Stimulated activated CD4-positive, alpha-beta T cell treated with anti-CD3 and anti-CD28 coated beads, Interleukin-2, amount 100 ng/mL, for 24 hours (primary cell): ENCODE results near the gene R3HDM2.

ENCODE experiments used
- DNase-seq, 2 donors: peaks; one replicate each; pipeline ENCODE4 v3.0.0-alpha.2; 2020

R3HDM2 gene

DNA sequence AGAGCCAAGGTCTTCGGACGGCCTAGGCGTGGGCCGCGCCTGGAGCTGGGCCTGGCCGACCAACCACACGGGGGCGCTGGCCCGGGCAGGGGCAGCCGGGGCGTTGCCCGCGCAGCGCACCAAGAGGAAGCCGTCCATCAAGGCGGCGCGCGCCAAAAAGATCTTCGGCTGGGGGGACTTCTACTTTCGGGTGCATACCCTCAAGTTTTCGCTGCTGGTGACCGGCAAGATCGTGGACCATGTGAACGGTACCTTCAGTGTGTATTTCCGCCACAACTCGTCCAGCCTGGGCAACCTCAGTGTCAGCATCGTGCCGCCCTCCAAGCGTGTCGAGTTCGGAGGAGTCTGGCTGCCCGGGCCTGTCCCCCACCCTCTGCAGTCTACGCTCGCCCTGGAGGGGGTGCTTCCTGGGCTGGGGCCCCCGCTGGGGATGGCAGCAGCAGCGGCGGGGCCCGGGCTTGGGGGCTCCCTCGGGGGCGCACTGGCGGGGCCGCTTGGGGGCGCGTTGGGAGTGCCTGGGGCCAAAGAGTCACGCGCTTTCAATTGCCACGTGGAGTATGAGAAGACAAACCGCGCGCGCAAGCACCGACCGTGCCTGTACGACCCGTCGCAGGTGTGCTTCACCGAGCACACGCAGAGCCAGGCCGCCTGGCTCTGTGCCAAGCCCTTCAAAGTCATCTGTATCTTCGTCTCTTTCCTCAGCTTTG is 205.7 kb downstream of the R3HDM2 start:
- DNase-seq, result peak; percentile 57 to 76

DNA sequence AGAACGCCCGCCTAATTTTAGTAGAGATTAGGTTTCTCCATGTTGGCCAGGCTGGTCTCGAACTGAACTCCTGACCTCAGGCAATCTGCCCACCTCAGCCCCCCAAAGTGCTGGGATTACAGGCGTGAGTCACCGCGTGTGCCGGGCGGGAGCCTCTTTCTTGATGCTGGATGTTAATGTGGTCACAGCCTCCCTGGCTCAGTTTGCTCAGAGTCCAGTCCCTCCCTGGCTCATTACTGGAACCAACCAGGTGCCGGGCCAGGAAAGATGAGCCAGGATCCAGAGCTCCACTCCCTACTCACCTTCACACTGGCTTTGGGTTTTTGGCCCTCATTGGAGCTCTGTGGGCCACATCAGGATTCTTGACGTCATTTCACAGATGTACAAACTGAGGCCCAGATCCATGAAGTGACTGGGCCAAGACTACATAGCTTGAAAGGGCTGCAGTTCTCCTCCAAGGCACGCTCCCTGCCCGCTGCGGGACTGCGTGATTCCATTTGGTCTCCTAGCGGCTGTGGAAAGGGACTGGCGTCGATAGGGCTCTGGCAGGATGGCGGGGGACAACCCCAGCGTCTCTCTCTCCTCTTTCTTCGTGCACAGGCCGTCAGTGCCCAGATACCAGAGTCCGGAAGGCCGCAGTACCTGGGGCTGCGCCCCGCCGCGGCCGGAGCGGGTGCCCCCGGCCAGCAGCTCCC is 206.4 kb downstream of the R3HDM2 start:
- DNase-seq, result no peak

DNA sequence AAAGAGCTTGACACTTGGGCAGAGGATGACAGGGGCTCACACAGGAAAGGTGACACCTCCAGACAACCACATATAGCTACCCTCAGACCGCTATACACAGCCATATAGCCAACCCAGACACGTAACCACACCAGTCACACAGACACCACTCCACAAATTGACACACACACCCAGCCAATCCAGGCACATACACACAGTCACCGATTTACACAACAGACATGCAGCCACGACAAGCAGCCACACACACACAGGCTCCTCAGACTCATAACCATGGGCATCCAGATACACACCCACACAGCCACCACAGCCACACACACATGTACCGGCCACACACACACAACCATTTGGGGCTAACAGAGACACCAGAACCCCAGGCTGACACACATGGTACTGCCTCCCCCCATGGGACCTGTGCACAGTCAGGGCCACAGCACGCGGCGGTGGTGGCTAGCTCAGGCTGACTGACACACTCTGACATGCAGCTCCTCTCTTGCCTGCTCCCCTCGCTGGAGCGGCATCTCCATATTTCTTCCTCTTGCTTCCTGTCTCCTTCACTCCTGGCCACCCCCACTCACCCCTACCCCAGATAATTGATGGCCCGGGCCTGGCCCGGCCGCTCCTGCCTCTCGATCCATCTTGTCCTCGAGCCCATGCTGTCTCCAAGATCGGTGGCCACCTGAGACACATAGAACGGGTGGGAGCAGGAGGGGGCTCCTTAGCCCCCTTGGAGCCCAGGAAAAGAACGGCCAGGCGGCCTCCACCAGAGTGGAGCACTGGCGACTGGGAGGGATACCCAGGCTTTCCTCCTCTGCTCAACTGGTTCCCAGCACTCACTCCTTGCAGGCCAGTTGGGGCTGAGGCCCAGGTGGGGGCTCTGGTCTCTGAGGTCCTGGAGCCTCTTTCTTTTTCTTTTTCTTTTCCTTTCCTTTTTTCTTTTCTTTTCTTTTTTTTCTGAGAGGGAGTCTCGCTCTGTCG is 207.4 kb downstream of the R3HDM2 start:
- DNase-seq, result no peak

DNA sequence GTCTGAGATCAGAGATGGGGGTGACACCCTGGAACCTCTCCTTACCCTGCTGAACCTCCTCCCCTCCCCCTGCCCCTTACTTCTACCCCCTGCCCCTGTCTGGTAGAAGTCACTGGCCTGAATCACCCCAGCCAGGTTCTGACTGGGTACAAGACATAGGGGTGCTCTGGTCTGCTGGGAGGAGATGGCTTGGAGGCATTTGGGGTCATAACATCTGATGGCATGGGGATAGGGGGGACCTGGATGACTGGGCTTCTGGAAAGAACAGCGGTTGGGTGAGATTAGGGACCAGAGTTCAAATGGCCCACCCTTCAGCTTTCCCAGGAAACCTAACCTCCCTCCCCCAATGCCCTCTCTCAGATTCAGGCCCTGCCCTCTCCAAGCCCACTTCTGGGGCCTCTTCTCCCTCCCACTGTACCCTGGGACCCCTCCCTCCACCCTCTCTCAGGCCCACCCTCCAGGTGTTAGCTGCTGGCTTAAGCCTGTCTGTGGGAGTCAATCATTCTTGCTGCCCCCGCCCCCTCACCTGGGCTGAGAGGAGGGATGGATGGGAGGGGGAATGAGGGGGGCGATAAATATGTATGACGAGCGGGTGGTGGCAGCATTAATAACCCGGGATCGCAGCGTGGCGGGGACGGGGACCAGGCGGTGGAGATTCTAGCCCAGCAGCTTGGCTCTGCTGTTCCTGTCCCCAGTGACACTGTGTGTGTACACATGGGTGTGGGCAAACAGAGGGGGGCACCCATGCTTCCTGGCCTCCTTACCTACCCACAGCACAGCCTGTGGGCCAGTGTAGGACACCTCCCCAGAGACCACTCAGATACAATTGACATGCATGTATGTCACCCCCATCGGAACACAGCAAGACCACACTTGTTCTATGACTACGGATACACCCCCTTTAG is 208.3 kb downstream of the R3HDM2 start:
- DNase-seq, result no peak

DNA sequence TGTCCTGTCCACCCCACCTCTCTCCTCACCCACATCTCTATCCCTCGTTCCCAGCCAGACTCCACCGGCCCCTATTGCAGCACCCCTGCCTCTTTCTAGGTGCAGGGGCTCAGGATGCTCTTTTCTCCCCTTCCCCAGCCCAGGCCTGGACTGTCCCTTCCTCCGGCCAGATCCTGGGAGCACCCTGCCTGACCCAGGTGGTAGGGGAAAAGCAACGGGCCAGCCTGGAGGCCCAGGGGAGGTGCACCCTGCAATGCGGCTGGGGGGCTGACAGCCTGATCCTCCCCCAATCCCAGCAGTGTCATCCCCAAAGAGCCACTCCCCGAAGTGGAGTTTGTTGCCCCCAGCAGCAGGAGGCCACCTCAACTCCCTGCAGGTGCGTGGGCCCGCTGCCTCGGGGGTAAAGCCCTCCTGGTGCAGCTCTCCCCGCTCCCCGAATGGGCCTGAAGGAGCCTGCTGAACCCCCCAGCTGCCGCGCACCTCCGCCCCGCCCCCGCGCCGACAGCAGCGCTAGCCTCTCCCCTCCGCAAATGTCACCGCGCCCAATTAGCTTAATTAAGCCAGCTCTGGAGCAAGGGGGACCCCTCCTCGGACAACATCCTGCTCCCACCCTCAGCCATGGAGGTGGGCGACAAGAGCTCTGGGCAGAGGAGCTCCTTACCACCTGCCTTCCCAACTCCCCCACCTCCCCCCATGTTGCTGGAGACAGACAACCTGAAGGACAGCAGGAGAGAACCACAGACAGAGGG is 209.5 kb downstream of the R3HDM2 start:
- no peak for DNase-seq

GRCh38 chr12:57220770-57221168 is 210.1 kb downstream of the R3HDM2 start:
- DNase-seq, result no peak

- no peak for DNase-seq
Measured at GRCh38 chr12:57219993-57220754, 210.7 kb downstream of the R3HDM2 start.

GRCh38 chr12:57219205-57219992 is 211.4 kb downstream of the R3HDM2 start:
- DNase-seq, result no peak

- DNase-seq, result no peak
Measured at GRCh38 chr12:57218030-57218853, 212.6 kb downstream of the R3HDM2 start.

GRCh38 chr12:57216921-57217879 is 213.6 kb downstream of the R3HDM2 start:
- DNase-seq, result peak; percentile 24 to 31

GRCh38 chr12:57216014-57216911 is 214.6 kb downstream of the R3HDM2 start, which contains the start of gene NXPH4:
Gene NXPH4 (plus strand): TSS chr12:57216794. CDS start chr12:57216970, 176 bp downstream.
- DNase-seq, result peak; percentile 62 to 72

DNA sequence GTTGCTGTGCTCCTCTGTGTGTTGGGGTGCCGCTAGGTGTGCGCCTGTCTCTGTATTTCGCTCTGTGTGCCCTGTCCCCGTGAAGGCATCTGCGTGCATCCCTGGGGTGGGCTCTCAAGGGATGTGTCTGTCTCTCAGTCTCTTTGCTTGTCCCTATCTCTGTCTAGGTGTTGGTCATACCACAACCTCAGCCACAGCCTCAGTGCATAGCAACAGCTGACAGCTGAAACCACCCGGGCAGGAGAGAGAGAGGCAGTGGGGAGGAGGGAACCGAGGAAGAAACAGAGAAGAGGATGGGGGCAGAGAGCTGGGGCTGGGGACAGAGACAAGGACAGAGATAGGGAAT is 215.2 kb downstream of the R3HDM2 start:
- DNase-seq, result peak in 1 of 2 donors; percentile 22

GRCh38 chr12:57215065-57215464 is 215.8 kb downstream of the R3HDM2 start:
- no peak for DNase-seq

GRCh38 chr12:57214398-57214781 is 216.5 kb downstream of the R3HDM2 start:
- peak; percentile 77 to 78 for DNase-seq

- DNase-seq, result no peak
Measured at GRCh38 chr12:57213763-57214397, 217.0 kb downstream of the R3HDM2 start.
